ENCODE measurements around the gene MPZ. TPM values are rescaled to one million over a fixed set of nuclear protein-coding genes. Genes with fewer than 3 reads are reported as not detected.
A peak's percentile ranks its signal among the peaks of the same experiment; 100 is the strongest.

Gene MPZ
- total and polyA plus RNA-seq, 2 experiments from 2014 or later, result 0.21 to 2.1 TPM

DNA sequence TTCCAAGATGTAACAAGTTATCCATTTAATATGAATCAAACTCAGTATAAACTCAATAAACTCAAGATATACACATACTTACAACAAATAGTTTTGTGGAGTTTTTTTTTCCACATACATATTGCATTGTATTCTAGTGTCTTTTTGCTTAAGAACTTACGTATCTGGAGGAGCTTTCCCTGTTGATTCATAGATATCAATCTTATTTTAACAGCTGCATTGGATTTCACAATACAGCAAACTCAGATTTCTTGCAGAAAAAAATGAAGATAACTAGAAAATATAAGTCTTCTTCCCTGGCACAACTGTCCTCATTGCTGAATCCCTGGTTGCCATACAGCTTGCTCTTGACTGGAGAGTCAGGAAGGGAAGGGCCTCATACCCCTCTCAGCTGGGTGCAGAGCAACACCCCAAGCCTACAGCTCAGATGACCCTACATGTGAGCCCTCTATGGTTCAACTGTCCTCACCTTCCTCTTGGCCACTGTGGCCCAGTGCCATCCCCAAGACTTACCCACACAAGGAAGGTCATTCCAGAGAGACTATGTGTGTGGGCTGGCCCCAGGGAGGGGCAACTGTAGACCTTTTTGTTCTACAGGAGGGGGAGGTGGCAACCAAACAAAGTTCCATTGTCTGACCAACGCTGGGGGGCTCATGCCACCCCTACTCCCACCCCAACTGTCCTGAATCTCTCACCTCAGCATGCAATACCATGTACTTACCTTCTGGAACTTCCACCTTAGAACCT lies 1.7 kb downstream of the MPZ start:
- H2AFZ ChIP-seq, result no peak overlapping the region
- peaks cover 10% of the 10 kb centered on the region for H3K79me2 ChIP-seq
- H3K9me2 ChIP-seq (replicated peaks; ENCODE audit: insufficient read depth), result no peaks in the 10 kb centered on the region
- no peak overlapping the region for H3K4me3 ChIP-seq
- H3K36me3 ChIP-seq (replicated peaks; ENCODE audit: insufficient read depth, low read depth), result no peaks in the 10 kb centered on the region
- no peak for DNase-seq (ENCODE audit: low spot score)
- H3K4me2 ChIP-seq, result no peak overlapping the region
- no peak for TF ChIP-seq EZH2 (IDR thresholded peaks at IDR 0.05; ENCODE audit: borderline replicate concordance)
- TF ChIP-seq, protein P1, sequence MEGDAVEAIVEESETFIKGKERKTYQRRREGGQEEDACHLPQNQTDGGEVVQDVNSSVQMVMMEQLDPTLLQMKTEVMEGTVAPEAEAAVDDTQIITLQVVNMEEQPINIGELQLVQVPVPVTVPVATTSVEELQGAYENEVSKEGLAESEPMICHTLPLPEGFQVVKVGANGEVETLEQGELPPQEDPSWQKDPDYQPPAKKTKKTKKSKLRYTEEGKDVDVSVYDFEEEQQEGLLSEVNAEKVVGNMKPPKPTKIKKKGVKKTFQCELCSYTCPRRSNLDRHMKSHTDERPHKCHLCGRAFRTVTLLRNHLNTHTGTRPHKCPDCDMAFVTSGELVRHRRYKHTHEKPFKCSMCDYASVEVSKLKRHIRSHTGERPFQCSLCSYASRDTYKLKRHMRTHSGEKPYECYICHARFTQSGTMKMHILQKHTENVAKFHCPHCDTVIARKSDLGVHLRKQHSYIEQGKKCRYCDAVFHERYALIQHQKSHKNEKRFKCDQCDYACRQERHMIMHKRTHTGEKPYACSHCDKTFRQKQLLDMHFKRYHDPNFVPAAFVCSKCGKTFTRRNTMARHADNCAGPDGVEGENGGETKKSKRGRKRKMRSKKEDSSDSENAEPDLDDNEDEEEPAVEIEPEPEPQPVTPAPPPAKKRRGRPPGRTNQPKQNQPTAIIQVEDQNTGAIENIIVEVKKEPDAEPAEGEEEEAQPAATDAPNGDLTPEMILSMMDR (IDR thresholded peaks at IDR 0.05; ENCODE audit: poor library complexity), result no peak
- TF ChIP-seq EZH2phosphoT487 (IDR thresholded peaks at IDR 0.05; ENCODE audit: low read depth, severe bottlenecking, unreplicated experiment), result no peak
- 58% methylated on average over 2 of the region's 2 CpGs for WGBS (ENCODE audit: low lambda C conversion rate, missing lambda C conversion rate)
- H3K4me1 ChIP-seq (ENCODE audit: insufficient read depth), result peaks cover 10% of the 10 kb centered on the region
- H3K27ac ChIP-seq, result no peak overlapping the region
- no peaks in the 10 kb centered on the region for H3K27me3 ChIP-seq
- H4K20me1 ChIP-seq (ENCODE audit: insufficient read depth, poor library complexity, severe bottlenecking), result peaks cover 4% of the 10 kb centered on the region
- no peaks in the 10 kb centered on the region for H3K9me3 ChIP-seq (ENCODE audit: low read depth)

DNA sequence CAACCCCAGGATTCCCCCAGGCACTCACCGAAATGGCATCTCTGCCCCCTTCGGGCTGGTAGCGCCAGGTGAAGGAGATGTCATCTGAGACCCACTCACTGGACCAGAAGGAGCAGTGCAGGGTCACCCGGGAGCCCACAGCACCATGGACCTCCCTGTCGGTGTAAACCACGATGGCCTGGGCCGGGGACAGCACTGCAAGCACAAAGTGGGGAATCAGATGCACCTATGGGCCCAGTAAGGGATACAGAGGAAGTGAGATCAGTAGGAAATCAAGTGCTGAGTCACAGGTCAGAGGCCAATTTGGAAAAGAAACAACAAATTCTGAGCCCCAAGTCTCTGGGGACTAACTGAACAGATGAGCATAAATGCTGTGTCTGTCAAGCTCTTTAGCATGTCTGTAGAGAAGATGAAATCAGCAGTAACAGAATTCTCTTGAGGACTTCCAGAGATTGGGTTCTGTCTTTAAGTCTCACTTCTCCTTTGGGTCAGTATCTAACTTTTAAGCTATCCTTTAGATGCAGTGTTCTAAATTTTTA lies 2.5 kb downstream of the MPZ start:
- H3K27me3 ChIP-seq, result no peaks in the 10 kb centered on the region
- TF ChIP-seq EZH2 (IDR thresholded peaks at IDR 0.05; ENCODE audit: borderline replicate concordance), result no peak
- H3K4me1 ChIP-seq (ENCODE audit: insufficient read depth), result peaks cover 10% of the 10 kb centered on the region
- no peak overlapping the region for H2AFZ ChIP-seq
- DNase-seq (ENCODE audit: low spot score), result no peak
- no peak overlapping the region for H3K27ac ChIP-seq
- no peak overlapping the region for H3K4me3 ChIP-seq
- no peaks in the 10 kb centered on the region for H3K9me2 ChIP-seq (replicated peaks; ENCODE audit: insufficient read depth)
- no peak overlapping the region for H3K4me2 ChIP-seq
- H3K79me2 ChIP-seq, result peaks cover 10% of the 10 kb centered on the region
- no peaks in the 10 kb centered on the region for H3K36me3 ChIP-seq (replicated peaks; ENCODE audit: insufficient read depth, low read depth)
- H4K20me1 ChIP-seq (ENCODE audit: insufficient read depth, poor library complexity, severe bottlenecking), result peaks cover 4% of the 10 kb centered on the region
- no peaks in the 10 kb centered on the region for H3K9me3 ChIP-seq (ENCODE audit: low read depth)
- 97% methylated on average over 7 of the region's 7 CpGs for WGBS (ENCODE audit: low lambda C conversion rate, missing lambda C conversion rate)

DNA sequence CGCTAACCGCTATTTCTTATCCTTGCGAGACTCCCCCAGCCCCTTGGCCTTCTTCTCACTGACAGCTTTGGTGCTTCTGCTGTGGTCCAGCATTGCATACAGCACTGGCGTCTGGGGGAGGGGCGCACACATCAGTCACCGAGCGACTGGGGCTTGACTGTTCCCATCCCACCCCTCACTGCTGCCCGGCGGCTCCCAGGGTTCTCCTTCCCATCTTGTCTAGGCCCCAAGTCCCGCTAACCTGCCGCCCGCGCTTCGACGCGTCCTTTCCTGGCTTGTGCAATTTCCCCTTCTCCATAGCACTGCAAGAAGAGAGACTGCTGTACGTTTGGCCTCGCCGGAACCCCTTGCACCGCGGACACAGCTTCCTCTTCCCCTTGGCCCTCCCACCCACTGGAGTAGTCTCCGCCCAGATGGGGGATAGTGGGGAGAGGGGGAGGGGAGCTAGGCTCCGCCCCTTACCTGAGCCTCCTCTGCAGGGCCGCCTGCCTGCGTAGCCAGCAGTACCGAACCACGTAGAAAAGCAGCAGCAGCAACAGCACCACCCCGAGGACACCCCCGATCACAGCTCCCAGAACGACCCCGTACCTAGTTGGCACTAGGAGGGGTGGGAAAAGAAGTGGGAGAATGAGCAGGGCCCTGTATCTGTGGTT lies 3.8 kb downstream of the MPZ start:
- H3K9me3 ChIP-seq (ENCODE audit: low read depth), result no peaks in the 10 kb centered on the region
- H3K27ac ChIP-seq, result peak overlapping the region; percentile 19
- H2AFZ ChIP-seq, result peak overlapping the region; percentile 79

More for the DNA sequence above, 3.8 kb downstream of the MPZ start:
- peak overlapping the region; percentile 98 for H3K4me2 ChIP-seq
- H4K20me1 ChIP-seq (ENCODE audit: insufficient read depth, poor library complexity, severe bottlenecking), result peaks cover 4% of the 10 kb centered on the region
- no peak for TF ChIP-seq EZH2 (IDR thresholded peaks at IDR 0.05; ENCODE audit: borderline replicate concordance)
- TF ChIP-seq, protein P1 (IDR thresholded peaks at IDR 0.05; ENCODE audit: poor library complexity), result peak; percentile 49
- no peak for TF ChIP-seq EZH2phosphoT487 (IDR thresholded peaks at IDR 0.05; ENCODE audit: low read depth, severe bottlenecking, unreplicated experiment)
- H3K27me3 ChIP-seq, result no peaks in the 10 kb centered on the region
- peak overlapping the region; percentile 56 for H3K4me3 ChIP-seq
- peaks cover 10% of the 10 kb centered on the region for H3K4me1 ChIP-seq (ENCODE audit: insufficient read depth)
- peaks cover 10% of the 10 kb centered on the region for H3K79me2 ChIP-seq
- no peaks in the 10 kb centered on the region for H3K9me2 ChIP-seq (replicated peaks; ENCODE audit: insufficient read depth)
- peak; percentile 91 for DNase-seq (ENCODE audit: low spot score)
- WGBS (ENCODE audit: low lambda C conversion rate, missing lambda C conversion rate), result 3% methylated on average over 22 of the region's 31 CpGs
- no peaks in the 10 kb centered on the region for H3K36me3 ChIP-seq (replicated peaks; ENCODE audit: insufficient read depth, low read depth)
